HEK293 (cell line): ENCODE data around the gene APOL3.
"Not testable (repeated sequence)": the region's sequence is repeated elsewhere in the genome, so short reads cannot be mapped to it uniquely, and the experiment has no call there.

ENCODE experiments used
- CTCF ChIA-PET: fragments of 350-600 bp; formaldehyde crosslinking; extraction: SDS; loops from one replicate; lab custom pipeline; 2021; ENCODE audit warnings: antibody characterized with exemption; lab: Yijun Ruan, JAX
- POLR2A ChIA-PET: fragments of 300-600 bp; formaldehyde crosslinking; extraction: SDS; loops from one replicate; lab custom pipeline; 2020; ENCODE audit warnings: antibody characterized with exemption, inconsistent platforms; lab: Yijun Ruan, JAX
- H3K27ac ChIP-seq: fragments of 200-500 bp; sonication (Bioruptor generic); 2 replicates; pipeline ENCODE4 v1.5.1; 2014; ENCODE audit warnings: low read depth, low read length, control low read depth, inconsistent platforms; ENCODE audit errors: extremely low read depth
- H3K36me3 ChIP-seq, 2 experiments: fragments of 200-500 bp in 1 of 2; sonication (Bioruptor generic) in 1 of 2; 1 replicate in 1 of 2; 2 replicates in 1 of 2; pipeline ENCODE4 v1.5.1; 2014 to 2017; ENCODE audit warnings: inconsistent platforms in 2 of 2, low read length in 2 of 2; ENCODE audit not compliant: control insufficient read depth in 2 of 2, insufficient read depth in 1 of 2
- H3K4me1 ChIP-seq: fragments of 200-500 bp; sonication (Bioruptor generic); 2 replicates; pipeline ENCODE4 v1.5.1; 2014; ENCODE audit warnings: mild to moderate bottlenecking, low read length, inconsistent platforms; ENCODE audit not compliant: control insufficient read depth, insufficient read depth
- H3K4me3 ChIP-seq: 2 replicates; pipeline ENCODE4 v1.5.1; 2011; ENCODE audit warnings: low read depth, mild to moderate bottlenecking, control low read depth, low read length, moderate library complexity
- H3K9me3 ChIP-seq: fragments of 200-500 bp; sonication (Bioruptor generic); 2 replicates; pipeline ENCODE4 v1.5.1; 2014; ENCODE audit warnings: low read depth, low read length, inconsistent platforms; ENCODE audit not compliant: control insufficient read depth, insufficient read depth
- MZF1 ChIP-seq: fragments of 450-650 bp; formaldehyde crosslinking; IDR thresholded peaks from 2 replicates; pipeline ENCODE4 v1.5.1; 2017; ENCODE audit warnings: missing biosample characterization, missing genetic modification characterization, borderline replicate concordance
- SALL2 ChIP-seq: fragments of 450-650 bp; formaldehyde crosslinking; IDR thresholded peaks from 2 replicates; pipeline ENCODE4 v1.5.0; 2017; ENCODE audit warnings: missing biosample characterization, mild to moderate bottlenecking, missing genetic modification characterization, borderline replicate concordance
- SP7 ChIP-seq: fragments of 450-650 bp; formaldehyde crosslinking; IDR thresholded peaks from 2 replicates; pipeline ENCODE4 v1.5.1; 2016; ENCODE audit warnings: missing biosample characterization, missing genetic modification characterization
- TCF7L2 ChIP-seq: IDR thresholded peaks from 2 replicates; pipeline ENCODE4 v1.6.1; 2011; ENCODE audit warnings: low read depth, mild to moderate bottlenecking, inconsistent platforms, low read length, moderate library complexity, borderline replicate concordance
- WT1 ChIP-seq: fragments of 450-650 bp; formaldehyde crosslinking; IDR thresholded peaks from 2 replicates; pipeline ENCODE4 v1.5.1; 2016; ENCODE audit warnings: missing biosample characterization, missing genetic modification characterization
- ZBTB20 ChIP-seq: fragments of 450-650 bp; formaldehyde crosslinking; IDR thresholded peaks from 2 replicates; pipeline ENCODE4 v1.5.1; 2016; ENCODE audit warnings: missing biosample characterization, missing genetic modification characterization
- ZEB2 ChIP-seq: fragments of 450-650 bp; formaldehyde crosslinking; IDR thresholded peaks from 2 replicates; pipeline ENCODE4 v1.5.1; 2016; ENCODE audit warnings: missing biosample characterization, missing genetic modification characterization
- ZNF214 ChIP-seq: fragments of 450-650 bp; formaldehyde crosslinking; IDR thresholded peaks from 2 replicates; pipeline ENCODE4 v1.5.1; 2017; ENCODE audit warnings: missing biosample characterization, mild to moderate bottlenecking, missing genetic modification characterization, borderline replicate concordance
- ZNF248 ChIP-seq: fragments of 450-650 bp; formaldehyde crosslinking; IDR thresholded peaks from 2 replicates; pipeline ENCODE4 v1.5.1; 2017; ENCODE audit warnings: missing biosample characterization, missing genetic modification characterization
- ZNF324 ChIP-seq: fragments of 450-650 bp; formaldehyde crosslinking; IDR thresholded peaks from 2 replicates; pipeline ENCODE4 v1.5.1; 2016; ENCODE audit warnings: missing biosample characterization, missing genetic modification characterization
- ZNF350 ChIP-seq: fragments of 450-650 bp; formaldehyde crosslinking; IDR thresholded peaks from 2 replicates; pipeline ENCODE4 v1.5.0; 2017; ENCODE audit warnings: missing biosample characterization, mild to moderate bottlenecking, missing genetic modification characterization
- ZNF404 ChIP-seq: fragments of 450-650 bp; formaldehyde crosslinking; IDR thresholded peaks from 2 replicates; pipeline ENCODE4 v1.5.1; 2017; ENCODE audit warnings: missing biosample characterization, missing genetic modification characterization
- ZNF501 ChIP-seq: fragments of 450-650 bp; formaldehyde crosslinking; IDR thresholded peaks from 2 replicates; pipeline ENCODE4 v1.5.1; 2016; ENCODE audit warnings: missing biosample characterization, missing genetic modification characterization
- ZNF558 ChIP-seq: fragments of 450-650 bp; formaldehyde crosslinking; IDR thresholded peaks from 2 replicates; pipeline ENCODE4 v1.5.1; 2016; ENCODE audit warnings: missing biosample characterization, missing genetic modification characterization
- ZNF621 ChIP-seq: fragments of 450-650 bp; formaldehyde crosslinking; IDR thresholded peaks from 2 replicates; pipeline ENCODE4 v1.5.1; 2017; ENCODE audit warnings: missing biosample characterization, missing genetic modification characterization
- ZNF623 ChIP-seq: fragments of 450-650 bp; formaldehyde crosslinking; IDR thresholded peaks from 2 replicates; pipeline ENCODE4 v1.5.1; 2016; ENCODE audit warnings: missing biosample characterization, missing genetic modification characterization
- ZNF624 ChIP-seq: fragments of 450-650 bp; formaldehyde crosslinking; IDR thresholded peaks from 2 replicates; pipeline ENCODE4 v1.5.1; 2017; ENCODE audit warnings: missing biosample characterization, missing genetic modification characterization
- ZNF785 ChIP-seq: fragments of 450-650 bp; formaldehyde crosslinking; IDR thresholded peaks from 2 replicates; pipeline ENCODE4 v1.5.1; 2016; ENCODE audit warnings: missing biosample characterization, missing genetic modification characterization
- ZNF837 ChIP-seq: fragments of 450-650 bp; formaldehyde crosslinking; IDR thresholded peaks from 2 replicates; pipeline ENCODE4 v1.5.1; 2016; ENCODE audit warnings: missing biosample characterization, missing genetic modification characterization
- TF ChIP-seq, protein P1 (sequence below): fragments of 450-650 bp; formaldehyde crosslinking; IDR thresholded peaks from 2 replicates; pipeline ENCODE4; 2016; ENCODE audit warnings: missing biosample characterization, missing genetic modification characterization
- TF ChIP-seq, protein P2 (sequence below): fragments of 450-650 bp; formaldehyde crosslinking; IDR thresholded peaks from 2 replicates; pipeline ENCODE4 v1.5.1; 2016; ENCODE audit warnings: missing biosample characterization, missing genetic modification characterization

Gene APOL3

DNA sequence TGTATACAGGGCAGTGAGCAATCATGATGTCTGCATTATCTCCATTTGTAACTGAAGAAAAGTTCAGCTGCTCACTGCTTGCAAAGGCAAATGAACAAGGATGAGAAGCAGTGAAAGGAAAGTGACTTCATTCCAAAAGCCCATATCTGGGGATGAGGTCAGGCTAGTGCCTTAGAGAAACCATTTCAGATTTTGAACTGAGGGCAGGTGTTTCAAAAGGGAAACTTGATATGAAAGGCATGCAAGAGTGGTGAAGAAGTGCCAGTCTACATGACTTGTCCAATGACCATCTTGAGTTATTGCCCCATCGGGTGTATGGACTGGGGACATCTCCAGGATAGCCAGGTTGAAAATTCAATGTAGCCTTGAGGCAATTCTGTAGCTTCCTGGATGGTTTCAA, 48.4 kb upstream of the APOL3 start:
- CTCF ChIA-PET: interaction anchor here (0.6 to 1.4 kb wide), 4 partner anchors 12 to 277 kb away, joined by 3 to 4 read pairs (median 4); no protein-coding TSS in a partner anchor
- no peaks in the 10 kb centered on the region for H3K9me3 ChIP-seq
- no peak for TF ChIP-seq ZNF621
- TF ChIP-seq ZNF501: no peak
- no peak for TF ChIP-seq SALL2 (tag by site-specific recombination)
- TF ChIP-seq, protein P1, sequence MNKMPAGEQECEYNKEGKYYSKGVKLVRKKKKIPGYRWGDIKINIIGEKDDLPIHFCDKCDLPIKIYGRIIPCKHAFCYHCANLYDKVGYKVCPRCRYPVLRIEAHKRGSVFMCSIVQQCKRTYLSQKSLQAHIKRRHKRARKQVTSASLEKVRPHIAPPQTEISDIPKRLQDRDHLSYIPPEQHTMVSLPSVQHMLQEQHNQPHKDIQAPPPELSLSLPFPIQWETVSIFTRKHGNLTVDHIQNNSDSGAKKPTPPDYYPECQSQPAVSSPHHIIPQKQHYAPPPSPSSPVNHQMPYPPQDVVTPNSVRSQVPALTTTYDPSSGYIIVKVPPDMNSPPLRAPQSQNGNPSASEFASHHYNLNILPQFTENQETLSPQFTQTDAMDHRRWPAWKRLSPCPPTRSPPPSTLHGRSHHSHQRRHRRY (tag by site-specific recombination): no peak
- TF ChIP-seq MZF1: no peak
- no peak for TF ChIP-seq ZEB2 (tag by site-specific recombination)
- TF ChIP-seq WT1 (tag by site-specific recombination): no peak
- TF ChIP-seq TCF7L2: no peak
- no peak for TF ChIP-seq ZBTB20 (tag by site-specific recombination)
- TF ChIP-seq ZNF404 (tag by site-specific recombination): no peak
- no peak for TF ChIP-seq ZNF785
- no peak for TF ChIP-seq ZNF350
- no peak for TF ChIP-seq ZNF623 (tag by site-specific recombination)

DNA sequence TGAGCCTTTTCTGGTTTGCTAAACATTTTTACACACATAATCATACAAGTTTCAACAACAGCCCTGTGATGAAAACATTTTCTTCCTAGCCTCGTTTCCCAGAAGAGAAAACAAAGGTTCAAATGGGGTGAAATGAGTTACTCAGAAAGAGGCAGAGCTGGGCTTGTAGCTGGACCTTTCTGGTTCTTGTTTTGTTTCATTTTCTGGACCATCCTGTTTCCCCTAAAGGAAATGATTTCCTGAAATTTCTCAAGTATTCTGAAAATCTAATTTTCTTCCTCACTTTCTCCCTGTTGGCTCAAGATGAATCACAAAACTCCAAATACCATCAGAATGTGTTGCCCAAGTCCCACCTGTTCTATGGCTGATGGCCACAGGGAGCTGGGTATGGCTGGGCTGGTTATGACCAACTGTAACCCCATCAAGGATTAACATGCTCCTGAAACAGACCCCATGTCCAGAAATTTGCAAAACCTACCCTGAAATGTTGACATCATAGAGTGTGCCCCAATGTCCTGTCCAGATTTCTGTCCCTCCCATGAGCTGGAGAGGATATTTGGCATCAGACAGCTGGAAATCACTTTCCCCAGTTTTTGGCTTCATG, 47.7 kb upstream of the APOL3 start:
- POLR2A ChIA-PET: no interaction called here
- H3K9me3 ChIP-seq: no peaks in the 10 kb centered on the region
- H3K27ac ChIP-seq: no peak overlapping the region
- no peaks in the 10 kb centered on the region for H3K36me3 ChIP-seq
- H3K4me3 ChIP-seq: no peak overlapping the region
- no peaks in the 10 kb centered on the region for H3K4me1 ChIP-seq
- TF ChIP-seq ZNF324 (tag by site-specific recombination): no peak
- no peak for TF ChIP-seq ZNF558
- no peak for TF ChIP-seq ZNF837 (tag by site-specific recombination)
- CTCF ChIA-PET: interaction anchor here (1.3 to 1.4 kb wide), 2 partner anchors 13 to 14 kb away, joined by 4 read pairs; no protein-coding TSS in a partner anchor

More for the DNA sequence above, 48.4 kb upstream of the APOL3 start:
- Histone ChIP-seq H3K36me3 (no peaks in the 10 kb centered on the region), H3K4me1 (no peaks in the 10 kb centered on the region), H3K27ac (no peak overlapping the region), H3K4me3 (no peak overlapping the region)
- POLR2A ChIA-PET: no interaction called here

DNA sequence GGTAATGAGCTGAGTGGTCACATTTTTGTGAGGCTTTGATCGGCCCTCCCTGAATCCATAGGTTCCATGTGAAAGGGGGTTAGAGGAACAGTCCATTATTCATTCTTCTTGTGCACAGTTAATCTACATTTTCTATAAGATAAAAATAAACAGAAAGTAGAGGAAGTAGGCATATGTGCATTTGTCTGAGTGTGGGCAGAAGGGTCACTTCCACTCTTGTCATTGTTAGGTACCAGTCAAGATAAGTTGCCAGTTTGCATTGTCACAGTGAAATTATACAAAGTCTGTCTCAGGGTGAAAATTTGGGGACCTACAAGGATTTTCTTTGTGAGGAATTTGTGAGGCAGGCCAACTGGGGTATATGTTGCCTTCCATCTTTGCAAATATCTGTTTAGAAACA, 45.7 kb upstream of the APOL3 start:
- H3K4me3 ChIP-seq: no peak overlapping the region
- no peaks in the 10 kb centered on the region for H3K4me1 ChIP-seq
- H3K9me3 ChIP-seq: no peaks in the 10 kb centered on the region
- TF ChIP-seq ZNF214 (tag by site-specific recombination) (no peak), ZNF624 (tag by site-specific recombination) (no peak), ZNF248 (tag by site-specific recombination) (no peak), SP7 (tag by site-specific recombination) (no peak)
- TF ChIP-seq, protein P2, sequence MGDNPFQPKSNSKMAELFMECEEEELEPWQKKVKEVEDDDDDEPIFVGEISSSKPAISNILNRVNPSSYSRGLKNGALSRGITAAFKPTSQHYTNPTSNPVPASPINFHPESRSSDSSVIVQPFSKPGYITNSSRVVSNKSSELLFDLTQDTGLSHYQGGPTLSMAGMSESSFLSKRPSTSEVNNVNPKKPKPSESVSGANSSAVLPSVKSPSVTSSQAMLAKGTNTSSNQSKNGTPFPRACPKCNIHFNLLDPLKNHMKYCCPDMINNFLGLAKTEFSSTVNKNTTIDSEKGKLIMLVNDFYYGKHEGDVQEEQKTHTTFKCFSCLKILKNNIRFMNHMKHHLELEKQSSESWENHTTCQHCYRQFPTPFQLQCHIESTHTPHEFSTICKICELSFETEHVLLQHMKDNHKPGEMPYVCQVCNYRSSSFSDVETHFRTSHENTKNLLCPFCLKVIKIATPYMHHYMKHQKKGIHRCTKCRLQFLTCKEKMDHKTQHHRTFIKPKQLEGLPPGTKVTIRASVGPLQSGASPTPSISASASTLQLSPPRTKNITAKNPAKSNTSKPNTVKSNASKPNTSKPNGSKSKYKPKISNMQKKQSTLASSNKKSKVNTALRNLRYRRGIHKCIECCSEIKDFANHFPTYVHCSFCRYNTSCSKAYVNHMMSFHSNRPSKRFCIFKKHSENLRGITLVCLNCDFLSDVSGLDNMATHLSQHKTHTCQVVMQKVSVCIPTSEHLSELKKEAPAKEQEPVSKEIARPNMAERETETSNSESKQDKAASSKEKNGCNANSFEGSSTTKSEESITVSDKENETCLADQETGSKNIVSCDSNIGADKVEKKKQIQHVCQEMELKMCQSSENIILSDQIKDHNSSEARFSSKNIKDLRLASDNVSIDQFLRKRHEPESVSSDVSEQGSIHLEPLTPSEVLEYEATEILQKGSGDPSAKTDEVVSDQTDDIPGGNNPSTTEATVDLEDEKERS (tag by site-specific recombination): no peak
- H3K36me3 ChIP-seq: no peaks in the 10 kb centered on the region
- POLR2A ChIA-PET: no interaction called here
- CTCF ChIA-PET: interaction anchor here (0.9 to 1.2 kb wide), 2 partner anchors 9 to 10 kb away, joined by 3 read pairs; no protein-coding TSS in a partner anchor
- H3K27ac ChIP-seq: no peak overlapping the region

DNA sequence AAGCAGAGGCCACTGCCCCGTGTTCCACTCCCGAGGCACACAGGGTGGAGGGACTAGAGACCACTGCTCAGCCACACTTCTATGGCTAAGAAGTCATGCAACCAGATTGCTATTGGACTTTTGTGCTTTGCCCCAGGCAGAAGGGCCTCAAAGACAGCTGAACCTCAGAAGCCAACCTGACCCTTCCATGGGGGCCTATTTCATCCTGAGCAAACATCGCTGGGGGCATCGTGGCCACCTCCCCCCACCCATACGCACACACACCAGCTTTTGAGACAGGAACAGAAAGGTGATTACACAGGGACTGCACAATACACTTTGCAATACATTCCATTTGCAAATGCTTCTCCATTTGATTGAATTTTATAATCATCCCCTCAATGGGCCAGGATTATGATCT, 45.0 kb upstream of the APOL3 start:
- H3K27ac ChIP-seq, H3K9me3 ChIP-seq, H3K4me1 ChIP-seq, POLR2A ChIA-PET, H3K36me3 ChIP-seq, H3K4me3 ChIP-seq: not testable (repeated sequence)
- CTCF ChIA-PET: interaction anchor here (0.7 kb wide), 1 partner anchor 25 kb away, joined by 4 read pairs; no protein-coding TSS in a partner anchor
